ENCODE data around the gene CHP1. TPM values are rescaled to one million over a fixed set of nuclear protein-coding genes. Genes with fewer than 3 reads are reported as not detected.
A peak's percentile ranks its signal among the peaks of the same experiment; 100 is the strongest.
"Not testable (repeated sequence)": the region's sequence is repeated elsewhere in the genome, so short reads cannot be mapped to it uniquely, and the experiment has no call there.

Gene CHP1
- total and polyA plus RNA-seq, 8 donors, result 59.6 to 387 (median 118) TPM

- whole genome bisulfite sequencing, 5 donors, result 57 to 76% (median 69%) methylated on average over 5 of the region's 5 CpGs
- DNase-seq, result no peak
- intact Hi-C loops (cut with DNase I; ENCODE audit: low total_unique reads), result no loop called here
Observed at GRCh38 chr15:41238100-41238499, 7.0 kb downstream of the CHP1 start.

GRCh38 chr15:41241221-41241964 is 10.3 kb downstream of the CHP1 start:
- 31 to 57% (median 43%) methylated on average over 6 of the region's 6 CpGs for WGBS, 5 donors
- TF ChIP-seq EP300 (IDR thresholded peaks at IDR 0.05) (no peak), POLR2AphosphoS5 (IDR thresholded peaks at IDR 0.05) (peak in 2 of 3 donors; percentile 58 to 68)

More at GRCh38 chr15:41238100-41238499, 7.0 kb downstream of the CHP1 start:
- peaks cover 17 to 69% (median 56%) of the 10 kb centered on the region in 4 donors for H3K4me1 ChIP-seq
- H3K27me3 ChIP-seq, result no peaks in the 10 kb centered on the region
- H3K27ac ChIP-seq, result no peak overlapping the region
- H3K9me3 ChIP-seq, result no peaks in the 10 kb centered on the region
- H3K36me3 ChIP-seq, result peaks cover 0 to 9% (median 8%) of the 10 kb centered on the region in 4 donors
- H3K4me3 ChIP-seq, result no peak overlapping the region
- TF ChIP-seq, protein P1, sequence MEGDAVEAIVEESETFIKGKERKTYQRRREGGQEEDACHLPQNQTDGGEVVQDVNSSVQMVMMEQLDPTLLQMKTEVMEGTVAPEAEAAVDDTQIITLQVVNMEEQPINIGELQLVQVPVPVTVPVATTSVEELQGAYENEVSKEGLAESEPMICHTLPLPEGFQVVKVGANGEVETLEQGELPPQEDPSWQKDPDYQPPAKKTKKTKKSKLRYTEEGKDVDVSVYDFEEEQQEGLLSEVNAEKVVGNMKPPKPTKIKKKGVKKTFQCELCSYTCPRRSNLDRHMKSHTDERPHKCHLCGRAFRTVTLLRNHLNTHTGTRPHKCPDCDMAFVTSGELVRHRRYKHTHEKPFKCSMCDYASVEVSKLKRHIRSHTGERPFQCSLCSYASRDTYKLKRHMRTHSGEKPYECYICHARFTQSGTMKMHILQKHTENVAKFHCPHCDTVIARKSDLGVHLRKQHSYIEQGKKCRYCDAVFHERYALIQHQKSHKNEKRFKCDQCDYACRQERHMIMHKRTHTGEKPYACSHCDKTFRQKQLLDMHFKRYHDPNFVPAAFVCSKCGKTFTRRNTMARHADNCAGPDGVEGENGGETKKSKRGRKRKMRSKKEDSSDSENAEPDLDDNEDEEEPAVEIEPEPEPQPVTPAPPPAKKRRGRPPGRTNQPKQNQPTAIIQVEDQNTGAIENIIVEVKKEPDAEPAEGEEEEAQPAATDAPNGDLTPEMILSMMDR (IDR thresholded peaks at IDR 0.05), result no peak
- TF ChIP-seq POLR2AphosphoS5 (IDR thresholded peaks at IDR 0.05), result no peak
- TF ChIP-seq EP300 (IDR thresholded peaks at IDR 0.05), result no peak
- no peak for TF ChIP-seq POLR2A (IDR thresholded peaks at IDR 0.05)

GRCh38 chr15:41250745-41251144 is 19.7 kb downstream of the CHP1 start:
- 63 to 76% (median 72%) methylated on average over 8 of the region's 8 CpGs for WGBS, 5 donors
- peak overlapping the region in 3 of 5 donors; percentile 38 to 77 (median 72) for H3K27ac ChIP-seq
- H3K9me3 ChIP-seq; intact Hi-C loops (cut with DNase I; ENCODE audit: low total_unique reads); H3K4me3 ChIP-seq; H3K27me3 ChIP-seq: not testable (repeated sequence)
- H3K4me1 ChIP-seq, result peaks cover 0 to 30% (median 13%) of the 10 kb centered on the region in 4 donors
- peaks cover 4 to 72% (median 58%) of the 10 kb centered on the region in 4 donors for H3K36me3 ChIP-seq
- peak in 1 of 2 donors; percentile 4 for DNase-seq

More at GRCh38 chr15:41241221-41241964, 10.3 kb downstream of the CHP1 start:
- Histone ChIP-seq H3K4me3 (no peak overlapping the region), H3K9me3 (no peaks in the 10 kb centered on the region), H3K27me3 (no peaks in the 10 kb centered on the region), H3K36me3 (peaks cover 3 to 39% (median 37%) of the 10 kb centered on the region in 4 donors), H3K27ac (peak overlapping the region; percentile 53 to 82 (median 74)), H3K4me1 (peaks cover 17 to 49% (median 32%) of the 10 kb centered on the region in 4 donors)
- intact Hi-C loops (cut with DNase I; ENCODE audit: low total_unique reads), result no loop called here
- peak; percentile 81 to 92 for DNase-seq

GRCh38 chr15:41251411-41251810 is 20.3 kb downstream of the CHP1 start:
- TF ChIP-seq, protein P1 (IDR thresholded peaks at IDR 0.05), result no peak
- TF ChIP-seq EP300 (IDR thresholded peaks at IDR 0.05) (no peak), POLR2A (IDR thresholded peaks at IDR 0.05) (no peak), POLR2AphosphoS5 (IDR thresholded peaks at IDR 0.05) (no peak)
- H3K9me3 ChIP-seq, result no peaks in the 10 kb centered on the region
- peaks cover under 1 to 66% (median 53%) of the 10 kb centered on the region in 4 donors for H3K36me3 ChIP-seq
- peak overlapping the region in 2 of 5 donors; percentile 38 to 77 for H3K27ac ChIP-seq
- 85 to 100% (median 93%) methylated on average over 5 of the region's 5 CpGs for WGBS, 5 donors
- H3K27me3 ChIP-seq, result no peaks in the 10 kb centered on the region
- intact Hi-C loops (cut with DNase I; ENCODE audit: low total_unique reads), result no loop called here
- H3K4me3 ChIP-seq, result no peak overlapping the region
- H3K4me1 ChIP-seq, result peaks cover 0 to 36% (median 17%) of the 10 kb centered on the region in 4 donors
- DNase-seq, result no peak

DNA sequence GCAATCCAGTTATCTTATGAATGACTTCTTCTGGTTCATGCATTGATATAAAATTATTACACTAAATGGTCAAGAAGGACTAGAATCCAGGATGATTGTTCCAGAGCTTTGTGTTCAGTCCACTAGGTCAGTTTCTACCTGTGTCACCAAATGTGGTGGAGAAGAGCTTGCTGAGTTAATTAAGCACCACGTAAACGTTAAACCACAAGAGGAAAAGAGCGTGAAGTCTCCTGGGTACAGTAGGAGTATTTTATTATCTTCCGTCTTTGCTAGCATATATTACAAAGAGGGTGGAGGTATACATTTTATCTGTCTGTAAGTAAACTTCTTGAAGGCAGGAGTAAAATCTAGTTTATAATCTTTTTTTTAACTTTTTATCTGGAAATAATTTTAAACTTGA is 23.5 kb downstream of the CHP1 start:
- H3K27me3 ChIP-seq, result no peaks in the 10 kb centered on the region
- H3K4me3 ChIP-seq, result no peak overlapping the region
- 72 to 83% (median 79%) methylated on average over 4 of the region's 4 CpGs for WGBS, 5 donors
- H3K27ac ChIP-seq, result no peak overlapping the region
- no peak for DNase-seq
- intact Hi-C loops (cut with DNase I; ENCODE audit: low total_unique reads), result no loop called here
- TF ChIP-seq EP300 (IDR thresholded peaks at IDR 0.05) (no peak), POLR2AphosphoS5 (IDR thresholded peaks at IDR 0.05) (no peak), POLR2A (IDR thresholded peaks at IDR 0.05) (no peak)
- TF ChIP-seq, protein P1 (IDR thresholded peaks at IDR 0.05), result no peak
- H3K36me3 ChIP-seq, result peaks cover 0 to 52% (median 45%) of the 10 kb centered on the region in 4 donors
- H3K9me3 ChIP-seq, result no peaks in the 10 kb centered on the region
- peaks cover 11 to 58% (median 34%) of the 10 kb centered on the region in 4 donors for H3K4me1 ChIP-seq

Data from stomach (tissue), 9 donors.